ENCODE data around the gene CENPP.

Gene CENPP

DNA sequence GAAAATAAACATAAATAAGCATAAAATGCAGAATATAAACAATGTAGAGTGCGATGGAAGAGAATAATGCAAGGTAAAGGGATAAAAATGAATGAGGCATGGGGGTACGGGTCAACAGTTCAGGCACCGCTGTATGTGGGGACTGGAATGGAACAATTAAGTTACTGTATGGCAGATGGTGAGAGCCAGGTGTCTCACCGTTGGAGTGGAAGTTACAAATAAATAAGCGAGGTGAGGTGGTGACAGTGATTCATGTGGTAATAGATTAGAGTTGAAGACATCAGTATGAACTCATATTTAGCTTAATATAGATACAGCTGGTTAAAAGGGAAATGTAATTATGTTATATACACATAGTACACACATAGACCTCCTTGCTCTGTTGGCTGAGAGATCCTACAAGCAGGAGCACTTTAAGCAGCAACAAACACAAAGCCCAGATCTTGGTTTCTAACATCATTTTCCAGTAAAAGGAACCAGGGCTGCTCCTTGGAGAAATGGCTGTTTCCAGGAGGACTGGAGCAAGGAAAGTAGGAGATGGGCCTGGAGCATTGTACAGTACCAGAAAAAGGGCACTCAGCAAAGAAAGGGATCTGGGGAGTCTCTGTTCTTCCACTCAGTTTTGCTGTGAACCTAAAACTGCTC lies 100.9 kb downstream of the CENPP start:
- DNase-seq, result no peak

- no peak for DNase-seq
These were observed 104.1 kb downstream of the CENPP start for GRCh38 chr9:92429836-92430235.

DNA sequence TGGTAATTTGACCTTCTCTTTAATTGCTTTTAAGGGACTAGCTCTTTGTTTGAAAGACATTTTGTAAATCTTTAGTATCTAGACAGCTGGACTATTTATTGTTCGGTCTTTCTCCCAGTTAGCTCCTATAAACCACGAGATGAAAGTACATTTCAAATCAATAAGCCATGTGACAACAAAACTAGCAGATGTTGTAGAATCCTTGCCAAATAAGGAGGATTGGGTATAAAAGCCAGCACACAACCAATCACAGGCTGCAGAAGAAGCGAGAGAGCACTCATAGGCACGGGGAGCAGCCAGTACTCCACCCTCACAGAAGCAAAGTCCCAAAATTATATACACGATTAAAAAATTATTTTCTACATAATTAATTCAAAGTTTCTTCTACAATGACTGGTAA lies 106.6 kb downstream of the CENPP start:
- DNase-seq, result no peak

- DNase-seq, result no peak
These were observed 107.3 kb downstream of the CENPP start for GRCh38 chr9:92432972-92433548.

- DNase-seq, result no peak
These were observed 109.5 kb downstream of the CENPP start for GRCh38 chr9:92435263-92435662.

DNA sequence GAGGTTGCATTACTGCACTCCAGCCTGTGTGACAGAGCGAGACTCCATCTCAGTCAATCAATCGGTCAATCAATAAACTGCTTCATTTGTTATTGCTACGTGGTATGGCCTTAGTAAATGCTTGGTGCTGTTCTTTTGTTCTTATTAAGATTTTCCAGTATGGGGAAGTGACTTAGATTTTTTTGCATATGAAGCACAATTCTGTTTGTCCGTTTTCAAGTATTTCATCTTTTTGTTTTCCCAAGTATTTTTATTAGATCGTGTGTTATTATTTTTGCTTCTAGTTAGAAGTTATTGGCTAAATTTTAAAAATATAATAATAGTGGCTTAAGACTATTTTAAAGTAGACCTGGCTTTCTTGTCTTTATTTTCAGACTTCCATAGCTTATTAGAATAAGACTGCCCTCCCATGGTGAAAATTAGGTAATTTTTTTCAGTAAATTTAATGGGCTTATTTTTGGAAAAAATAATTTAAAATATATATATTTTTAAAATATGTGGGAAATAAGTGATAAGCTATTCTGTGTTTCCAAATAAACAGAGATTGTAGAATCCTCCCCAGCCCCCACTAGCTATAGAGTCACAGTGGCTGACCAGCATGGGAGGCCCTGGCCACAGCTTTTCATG lies 113.3 kb downstream of the CENPP start:
- DNase-seq, result no peak

GRCh38 chr9:92439921-92440750 lies 114.4 kb downstream of the CENPP start:
- DNase-seq, result no peak

DNA sequence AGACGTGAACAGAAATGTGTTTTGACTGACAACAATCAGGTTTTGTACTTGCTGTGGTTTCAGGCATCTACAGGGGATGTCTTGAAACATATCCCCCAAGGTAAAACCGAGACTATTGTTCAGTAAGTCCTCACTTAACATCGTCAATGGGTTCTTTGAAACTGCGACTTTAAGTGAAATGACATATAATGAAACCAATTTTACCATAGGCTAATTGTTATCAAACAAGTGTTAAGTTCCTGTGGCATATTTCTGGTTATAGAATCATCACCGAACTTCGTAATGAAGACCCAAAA lies 114.9 kb downstream of the CENPP start:
- DNase-seq, result no peak

DNA sequence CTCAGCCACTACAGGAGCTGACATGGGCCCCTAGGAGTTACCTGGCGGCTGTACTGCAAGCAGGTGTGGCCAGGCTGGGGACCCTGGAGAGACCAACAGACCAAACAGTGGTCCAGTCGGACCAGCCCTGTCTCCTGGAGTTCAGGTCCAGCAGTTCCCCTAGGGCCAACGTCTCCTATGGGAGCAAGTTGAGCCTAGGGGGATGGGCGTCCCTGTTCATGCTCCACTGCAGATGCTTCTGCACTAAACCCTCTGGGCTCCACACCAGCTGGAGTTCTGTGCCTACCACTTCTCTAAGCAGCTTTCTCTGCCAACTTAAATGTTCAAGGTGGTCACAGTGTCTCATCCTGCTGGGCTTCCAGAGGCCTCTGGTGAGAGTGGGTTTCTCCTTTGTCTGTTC lies 119.1 kb downstream of the CENPP start:
- no peak for DNase-seq

DNA sequence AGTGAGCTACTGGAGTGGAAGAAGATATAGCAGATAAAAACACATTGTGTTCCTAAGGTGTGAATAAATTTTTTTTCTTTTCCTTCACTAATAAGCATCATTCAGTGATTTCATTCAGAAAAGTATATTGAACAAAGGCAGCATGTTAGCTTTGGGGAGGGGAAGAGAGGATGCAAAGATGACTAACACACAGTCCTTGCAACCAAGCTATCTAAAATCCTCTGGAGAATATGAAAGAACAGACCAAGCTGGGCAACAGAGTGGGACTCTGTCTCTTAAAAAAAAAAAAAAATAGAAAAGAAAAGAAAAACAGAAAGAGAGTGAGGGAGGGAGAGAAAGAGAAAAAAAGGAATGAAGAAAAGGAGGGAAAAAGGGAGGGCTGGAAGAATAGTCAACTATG lies 120.8 kb downstream of the CENPP start:
- no peak for DNase-seq

DNA sequence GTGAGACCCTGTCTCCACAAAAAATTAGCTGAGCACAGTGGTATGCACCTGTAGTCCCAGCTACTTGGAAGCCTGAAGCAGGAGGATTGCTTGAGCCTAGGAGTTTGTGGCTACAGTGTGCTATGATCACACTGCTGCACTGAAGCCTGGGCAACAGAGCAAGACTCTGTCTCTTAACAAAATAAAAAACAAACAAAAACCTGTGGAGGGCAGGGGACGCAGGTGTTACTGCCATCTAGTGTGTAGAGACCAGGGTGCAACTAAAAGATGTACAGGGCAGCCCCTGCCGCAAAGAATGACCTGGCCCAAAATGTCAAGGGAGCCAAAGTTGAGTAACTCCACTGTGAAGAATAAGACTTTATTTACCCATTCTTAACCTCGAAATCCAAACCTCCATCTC lies 129.5 kb downstream of the CENPP start:
- no peak for DNase-seq

GRCh38 chr9:92457576-92457975 lies 131.8 kb downstream of the CENPP start:
- no peak for DNase-seq

DNA sequence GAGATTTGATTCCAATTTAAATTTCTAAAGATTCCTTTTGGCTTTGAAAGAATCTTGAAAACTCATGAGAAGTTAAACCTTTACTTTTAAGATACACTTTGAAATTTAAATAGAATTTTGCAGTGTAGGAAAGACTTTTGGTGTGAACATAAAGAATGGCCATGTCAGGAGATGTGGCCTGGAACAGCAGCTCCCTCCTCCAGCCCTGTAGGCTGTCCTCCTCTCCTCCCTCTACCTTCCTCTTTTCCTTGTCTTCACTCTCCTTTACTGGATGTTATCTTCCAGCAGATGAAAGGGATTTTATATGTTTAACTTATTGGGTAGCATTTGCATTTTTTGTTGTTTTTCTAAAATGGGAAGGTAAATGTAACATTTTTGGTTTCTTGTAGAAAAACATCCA lies 137.6 kb downstream of the CENPP start:
- DNase-seq, result no peak

- no peak for DNase-seq
These were observed 138.2 kb downstream of the CENPP start for GRCh38 chr9:92463984-92464383.

DNA sequence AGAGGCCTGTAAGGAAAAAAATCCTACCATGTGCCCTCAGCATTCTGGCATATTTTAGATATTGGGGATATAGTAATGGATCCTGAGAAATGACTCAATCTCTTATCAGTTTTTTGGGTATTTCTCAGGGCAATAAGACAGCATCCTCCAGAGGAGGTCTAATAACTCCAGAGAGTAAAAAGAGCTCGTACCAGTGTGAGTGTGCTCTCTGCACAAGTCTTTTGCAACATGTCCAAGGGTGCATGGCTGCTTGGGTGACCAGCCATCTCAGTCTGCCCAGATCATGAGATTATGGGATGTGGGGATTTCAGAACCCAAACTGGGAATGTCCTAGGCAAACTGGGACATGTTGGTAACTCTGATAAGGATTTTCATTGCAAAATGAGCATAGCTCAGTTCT lies 141.3 kb downstream of the CENPP start:
- DNase-seq, result no peak

DNA sequence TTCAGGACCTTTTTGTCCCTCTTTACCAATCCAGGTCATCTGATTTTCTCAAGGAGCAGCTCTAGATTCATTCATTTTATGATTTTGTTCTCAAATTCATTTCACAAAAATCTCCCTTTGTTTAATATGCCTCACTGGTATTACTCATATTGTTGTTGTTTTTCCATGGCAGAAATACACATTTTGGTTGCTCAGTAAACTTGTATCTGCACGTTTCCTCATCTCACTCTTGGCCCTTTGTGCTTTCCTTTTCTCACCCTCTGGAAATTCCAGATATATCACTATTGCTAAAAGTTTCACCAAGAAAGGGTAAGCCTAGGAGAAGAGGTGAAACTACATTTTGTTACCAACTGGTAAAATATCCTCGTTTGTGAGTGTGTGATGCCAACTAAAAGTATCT lies 141.8 kb downstream of the CENPP start:
- no peak for DNase-seq

DNA sequence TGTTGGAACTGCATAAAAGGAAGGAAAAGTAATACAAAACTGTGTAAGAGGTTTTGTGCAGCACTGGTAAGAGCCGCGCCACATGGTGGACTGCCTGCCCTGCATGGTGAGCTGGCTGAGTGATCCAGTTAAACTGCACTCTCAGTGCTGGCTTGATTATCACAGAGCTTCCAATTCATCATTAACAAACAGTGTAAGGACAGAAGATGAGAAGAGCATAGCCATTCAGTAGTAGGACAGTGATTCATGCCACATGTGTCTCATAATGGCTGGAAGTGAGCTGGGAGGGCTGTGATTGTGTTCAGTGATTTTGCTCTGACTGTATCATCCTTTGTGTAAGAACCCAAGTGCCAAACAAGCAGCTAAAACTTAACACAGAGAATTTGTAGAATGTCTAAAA lies 142.5 kb downstream of the CENPP start:
- no peak for DNase-seq

GRCh38 chr9:92474587-92474986 lies 148.8 kb downstream of the CENPP start:
- no peak for DNase-seq

- DNase-seq, result no peak
These were observed 151.2 kb downstream of the CENPP start for GRCh38 chr9:92476962-92477361.

DNA sequence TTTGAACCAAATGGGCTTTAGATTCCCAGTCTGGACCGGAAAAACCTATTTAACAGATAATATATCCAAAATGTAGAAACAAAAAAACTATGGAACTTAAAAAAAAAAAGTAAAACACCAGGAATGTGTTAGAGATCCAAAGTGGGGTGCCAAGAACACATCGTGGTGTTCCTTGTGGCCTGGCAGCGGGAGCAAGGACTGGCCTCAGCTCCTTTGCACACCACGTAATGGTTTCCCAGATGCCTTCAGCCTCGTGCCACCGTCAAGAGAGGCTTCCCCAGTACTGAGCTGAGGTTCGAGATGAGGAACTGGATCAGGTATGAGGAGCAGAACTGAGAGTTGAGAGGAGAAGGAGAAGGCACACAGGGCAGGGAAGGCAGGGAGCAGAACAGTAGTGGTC lies 153.0 kb downstream of the CENPP start:
- DNase-seq, result no peak

DNA sequence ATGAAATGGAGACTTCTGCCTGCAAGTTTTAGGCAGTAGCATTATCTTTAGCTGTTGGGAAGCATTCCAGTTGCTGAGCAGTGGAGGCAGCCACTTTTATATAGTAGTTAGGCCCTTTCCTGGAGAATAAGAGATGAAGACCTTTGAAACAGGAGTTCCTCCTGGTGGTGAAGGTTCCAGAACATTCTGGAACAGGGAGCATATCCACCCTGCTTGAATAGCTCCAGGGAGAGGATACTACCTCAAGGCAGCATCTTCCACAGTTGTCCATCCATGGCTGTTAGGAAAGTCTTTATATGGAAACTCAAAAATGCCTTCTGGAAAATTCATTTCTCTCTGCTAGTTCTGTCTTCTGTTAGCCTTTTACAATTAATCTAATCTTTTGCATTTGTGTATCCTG lies 153.6 kb downstream of the CENPP start:
- no peak for DNase-seq

GRCh38 chr9:92480291-92480771 lies 154.6 kb downstream of the CENPP start:
- DNase-seq, result no peak

DNA sequence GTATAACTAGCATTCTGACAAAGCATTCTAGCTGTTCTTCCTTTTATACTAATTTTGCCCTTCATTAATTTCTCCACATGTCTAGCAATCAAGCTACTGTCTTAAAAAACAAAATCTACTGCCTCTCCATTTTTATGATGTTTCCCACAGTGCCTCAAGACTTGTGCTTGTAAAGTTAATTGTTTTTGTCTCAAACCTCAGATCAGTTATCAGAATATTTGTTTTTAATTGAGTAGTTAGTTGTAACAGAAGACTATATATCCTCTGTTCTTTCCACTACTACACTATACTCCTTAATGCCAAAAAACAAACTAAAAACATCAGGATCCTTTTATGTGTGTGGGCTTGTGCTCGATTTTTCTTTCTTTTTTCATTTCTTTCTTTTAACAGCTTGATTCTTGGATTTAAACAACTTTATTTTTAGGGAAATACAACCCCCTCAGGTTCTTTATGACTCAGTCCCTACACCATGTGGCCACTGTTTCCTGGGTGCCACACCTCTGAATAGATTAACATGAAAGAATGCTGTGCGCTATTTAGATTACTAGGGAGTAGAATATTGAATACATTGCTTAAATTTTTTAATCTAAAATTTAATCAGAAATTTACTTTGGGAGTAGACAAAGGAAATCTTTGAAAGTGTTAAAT lies 155.4 kb downstream of the CENPP start:
- no peak for DNase-seq
